Endodermal cell (in vitro differentiated cells): Measurements from ENCODE around the gene MYD88. TPM values are rescaled to one million over a fixed set of nuclear protein-coding genes. Genes with fewer than 3 reads are reported as not detected.
"Not testable (repeated sequence)": the region's sequence is repeated elsewhere in the genome, so short reads cannot be mapped to it uniquely, and the experiment has no call there.

Experiments used
- DNase-seq: peaks from one replicate; pipeline ENCODE4 v3.0.0-alpha.2; 2017
- H3K27ac ChIP-seq: 2 replicates; pipeline ENCODE4 v1.5.1; 2013; ENCODE audit warnings: mild to moderate bottlenecking, low read depth, low read length, moderate library complexity
- H3K27me3 ChIP-seq: 2 replicates; pipeline ENCODE4 v1.6.1; 2013; ENCODE audit warnings: mild to moderate bottlenecking, low read length, moderate library complexity; ENCODE audit not compliant: insufficient read depth, control insufficient read depth, poor library complexity, severe bottlenecking
- H3K36me3 ChIP-seq: 2 replicates; pipeline ENCODE4 v1.7.0; 2013; ENCODE audit warnings: mild to moderate bottlenecking, low read length, moderate library complexity; ENCODE audit not compliant: control insufficient read depth, insufficient read depth
- H3K4me1 ChIP-seq: one replicate; pipeline ENCODE4 v1.7.0; 2013; ENCODE audit warnings: low read length; ENCODE audit not compliant: control insufficient read depth, insufficient read depth
- H3K4me3 ChIP-seq: 2 replicates; pipeline ENCODE4 v1.5.1; 2013; ENCODE audit warnings: mild to moderate bottlenecking, low read length, moderate library complexity
- H3K9ac ChIP-seq: 2 replicates; pipeline ENCODE4 v1.6.1; 2013; ENCODE audit warnings: mild to moderate bottlenecking, low read length, moderate library complexity; ENCODE audit not compliant: poor library complexity, severe bottlenecking; ENCODE audit errors: extremely low read depth
- H3K9me3 ChIP-seq: 2 replicates; pipeline ENCODE4 v1.6.1; 2013; ENCODE audit warnings: mild to moderate bottlenecking, low read length, moderate library complexity; ENCODE audit not compliant: control insufficient read depth
- H3K27ac Mint-ChIP-seq: 2 replicates; pipeline ENCODE4 v1.8.0; 2020; ENCODE audit warnings: mixed read lengths
- H3K27me3 Mint-ChIP-seq: 2 replicates; pipeline ENCODE4 v1.8.0; 2021; ENCODE audit warnings: mild to moderate bottlenecking, mixed read lengths; ENCODE audit not compliant: insufficient read depth
- H3K36me3 Mint-ChIP-seq: 2 replicates; pipeline ENCODE4 v1.8.0; 2020; ENCODE audit warnings: low read depth, mixed read lengths
- H3K4me1 Mint-ChIP-seq: 2 replicates; pipeline ENCODE4 v1.8.0; 2020; ENCODE audit warnings: mixed read lengths
- H3K4me3 Mint-ChIP-seq: 2 replicates; pipeline ENCODE4 v1.8.0; 2020; ENCODE audit warnings: mild to moderate bottlenecking, moderate library complexity, mixed read lengths
- H3K9me3 Mint-ChIP-seq: 2 replicates; pipeline ENCODE4 v1.8.0; 2020; ENCODE audit warnings: mild to moderate bottlenecking, mixed read lengths
- WGBS, 2 experiments: methylation state at CpG; one replicate each; pipeline versions ENCODE4 v1.1.5 to v1.1.7; 2013; ENCODE audit warnings: missing lambda C conversion rate in 2 of 2, mixed read lengths in 1 of 2; ENCODE audit not compliant: insufficient coverage in 1 of 2, insufficient read length in 1 of 2; 5-methylcytosine and 5-hydroxymethylcytosine counted together
- total RNA-seq, 2 donors: library from RNA; stranded (reverse); fragmentation: NEBNext Ultra II Directional in 1 of 2; extraction: Animal tissue kit (Norgen Biotek cat#: 25700) in 1 of 2; gene quantifications; 2 replicates in 1 of 2; 3 replicates in 1 of 2; pipeline ENCODE4 v1.2.1, GENCODE V29; 2021
- TF ChIP-seq, protein P1 (sequence below): fragments of 200-600 bp; sonication (generic); conservative IDR thresholded peaks from 2 replicates; pipeline ENCODE4 v1.5.0; 2021; ENCODE audit warnings: antibody characterized with exemption, mild to moderate bottlenecking

MYD88 gene
- total RNA-seq, 2 donors from 2014 or later = 16.2 to 18.8 TPM

DNA sequence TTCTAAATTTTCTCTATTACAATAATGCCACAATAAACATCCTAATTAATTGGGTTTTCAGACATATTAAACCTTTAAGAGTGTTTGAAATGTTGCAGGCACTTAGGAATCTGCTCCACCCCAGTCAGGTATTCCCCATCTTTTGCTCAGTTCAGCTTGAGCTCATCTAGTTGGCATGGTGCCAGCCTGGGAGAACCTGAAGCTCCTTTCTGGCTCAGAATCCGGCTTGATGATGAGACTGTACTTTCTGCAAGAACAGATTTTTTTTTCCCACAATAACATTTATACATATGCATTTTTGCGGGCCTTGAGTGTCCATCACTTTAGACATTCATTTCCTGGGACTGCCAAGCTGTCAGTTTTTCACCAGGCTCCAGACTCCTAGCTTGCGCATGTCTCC is 19.1 kb downstream of the MYD88 start:
- Mint-ChIP-seq H3K27me3 (no peaks in the 10 kb centered on the region), H3K9me3 (no peaks in the 10 kb centered on the region), H3K36me3 (no peaks in the 10 kb centered on the region), H3K4me3 (no peak overlapping the region), H3K4me1 (no peaks in the 10 kb centered on the region), H3K27ac (no peak overlapping the region)
- H3K36me3 ChIP-seq = no peaks in the 10 kb centered on the region
- no peaks in the 10 kb centered on the region for H3K27me3 ChIP-seq
- H3K27ac ChIP-seq = no peak overlapping the region
- no peak overlapping the region for H3K4me3 ChIP-seq
- no peak overlapping the region for H3K9ac ChIP-seq
- DNase-seq = no peak
- no peaks in the 10 kb centered on the region for H3K9me3 ChIP-seq
- 92 to 100% methylated on average over 2 to 3 of the region's 3 CpGs for WGBS, 2 experiments
- no peaks in the 10 kb centered on the region for H3K4me1 ChIP-seq
- TF ChIP-seq, protein P1, sequence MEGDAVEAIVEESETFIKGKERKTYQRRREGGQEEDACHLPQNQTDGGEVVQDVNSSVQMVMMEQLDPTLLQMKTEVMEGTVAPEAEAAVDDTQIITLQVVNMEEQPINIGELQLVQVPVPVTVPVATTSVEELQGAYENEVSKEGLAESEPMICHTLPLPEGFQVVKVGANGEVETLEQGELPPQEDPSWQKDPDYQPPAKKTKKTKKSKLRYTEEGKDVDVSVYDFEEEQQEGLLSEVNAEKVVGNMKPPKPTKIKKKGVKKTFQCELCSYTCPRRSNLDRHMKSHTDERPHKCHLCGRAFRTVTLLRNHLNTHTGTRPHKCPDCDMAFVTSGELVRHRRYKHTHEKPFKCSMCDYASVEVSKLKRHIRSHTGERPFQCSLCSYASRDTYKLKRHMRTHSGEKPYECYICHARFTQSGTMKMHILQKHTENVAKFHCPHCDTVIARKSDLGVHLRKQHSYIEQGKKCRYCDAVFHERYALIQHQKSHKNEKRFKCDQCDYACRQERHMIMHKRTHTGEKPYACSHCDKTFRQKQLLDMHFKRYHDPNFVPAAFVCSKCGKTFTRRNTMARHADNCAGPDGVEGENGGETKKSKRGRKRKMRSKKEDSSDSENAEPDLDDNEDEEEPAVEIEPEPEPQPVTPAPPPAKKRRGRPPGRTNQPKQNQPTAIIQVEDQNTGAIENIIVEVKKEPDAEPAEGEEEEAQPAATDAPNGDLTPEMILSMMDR = no peak

DNA sequence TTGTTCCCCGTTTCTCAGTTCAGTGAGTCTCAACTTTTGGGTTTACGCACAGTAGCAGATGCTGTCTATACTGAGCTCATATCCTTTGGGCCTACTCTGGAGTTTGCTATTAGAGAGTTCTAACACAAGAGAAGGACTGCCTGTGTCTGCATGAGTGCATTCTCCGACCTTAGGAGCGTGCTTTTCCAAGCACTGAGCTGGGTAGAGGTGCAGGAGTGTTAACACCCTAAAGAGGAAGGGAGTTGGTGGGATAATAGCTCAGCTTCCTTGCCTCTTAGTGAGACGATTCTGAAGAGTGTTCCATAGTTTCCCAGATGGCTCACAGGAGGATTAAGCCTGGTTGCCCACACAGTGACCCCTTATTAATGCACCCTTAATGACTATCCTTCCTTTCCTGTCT is 20.0 kb downstream of the MYD88 start:
- Histone ChIP-seq H3K27me3 (no peaks in the 10 kb centered on the region), H3K9me3 (no peaks in the 10 kb centered on the region), H3K27ac (no peak overlapping the region), H3K4me3 (no peak overlapping the region), H3K4me1 (no peaks in the 10 kb centered on the region), H3K36me3 (no peaks in the 10 kb centered on the region), H3K9ac (no peak overlapping the region)
- TF ChIP-seq, protein P1 = no peak
- no peak overlapping the region for H3K27ac Mint-ChIP-seq
- no peaks in the 10 kb centered on the region for H3K27me3 Mint-ChIP-seq
- H3K36me3 Mint-ChIP-seq = no peaks in the 10 kb centered on the region
- no peak for DNase-seq
- no peak overlapping the region for H3K4me3 Mint-ChIP-seq
- 88 to 96% methylated on average over 3 to 5 of the region's 5 CpGs for WGBS, 2 experiments
- no peaks in the 10 kb centered on the region for H3K9me3 Mint-ChIP-seq
- no peaks in the 10 kb centered on the region for H3K4me1 Mint-ChIP-seq

DNA sequence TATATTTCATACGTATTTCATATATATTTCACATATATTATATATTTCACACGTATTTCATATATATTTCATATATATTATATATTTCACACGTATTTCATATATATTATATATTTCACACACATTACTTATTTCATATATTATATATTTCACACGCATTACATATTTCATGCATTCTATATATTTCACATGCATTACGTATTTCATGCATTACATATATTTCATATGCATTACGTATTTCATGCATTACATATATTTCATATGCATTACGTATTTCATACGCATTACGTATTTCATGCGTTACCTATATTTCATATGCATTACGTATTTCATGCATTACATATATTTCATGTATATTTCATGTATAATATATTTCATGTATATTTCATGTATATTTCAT is 22.2 kb downstream of the MYD88 start:
- H3K36me3 Mint-ChIP-seq, H3K4me3 ChIP-seq, H3K4me1 Mint-ChIP-seq, H3K27ac Mint-ChIP-seq, H3K36me3 ChIP-seq, H3K9me3 Mint-ChIP-seq, H3K27ac ChIP-seq, H3K27me3 Mint-ChIP-seq, H3K9ac ChIP-seq, H3K9me3 ChIP-seq, H3K4me1 ChIP-seq, H3K27me3 ChIP-seq, H3K4me3 Mint-ChIP-seq, DNase-seq: not testable (repeated sequence)
- 97% methylated on average over 5 to 7 of the region's 11 CpGs for WGBS, 2 experiments

DNA sequence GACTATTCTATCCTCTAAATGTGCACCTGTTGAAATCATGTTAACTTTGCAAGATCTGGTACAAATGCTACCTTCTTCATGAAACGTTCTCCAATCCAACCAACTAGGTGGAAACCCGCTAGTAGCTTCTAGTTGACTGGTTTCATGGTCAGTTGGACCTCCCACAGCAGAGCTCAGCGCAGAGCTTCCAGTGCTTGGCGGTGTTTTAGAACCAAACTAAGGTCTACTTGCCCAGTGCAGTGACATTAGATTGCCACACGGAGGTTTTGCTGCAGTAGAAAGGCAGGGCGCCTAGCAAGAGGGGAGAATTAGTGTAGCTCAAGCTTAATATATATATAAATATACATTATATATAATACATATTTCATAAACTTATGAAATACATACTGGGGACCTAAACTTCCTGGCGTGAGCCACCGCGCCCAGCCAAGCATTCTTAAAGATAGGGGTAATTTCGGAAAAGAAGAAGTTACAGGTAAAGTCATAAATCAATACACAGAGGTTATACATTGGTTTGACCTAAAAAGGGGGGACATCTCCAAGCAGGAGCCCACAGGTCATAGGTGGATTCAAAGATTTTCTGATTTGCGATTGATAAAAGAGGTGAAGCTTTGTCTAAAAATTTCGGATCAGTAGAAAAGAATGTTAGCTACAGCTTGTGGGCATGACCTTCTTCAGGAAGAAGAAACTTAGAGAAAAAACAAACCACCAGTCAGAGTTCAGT is 24.8 kb downstream of the MYD88 start:
- Histone ChIP-seq H3K36me3 (no peaks in the 10 kb centered on the region), H3K9ac (no peak overlapping the region), H3K4me1 (no peaks in the 10 kb centered on the region), H3K9me3 (no peaks in the 10 kb centered on the region), H3K27ac (no peak overlapping the region), H3K4me3 (no peak overlapping the region), H3K27me3 (no peaks in the 10 kb centered on the region)
- H3K27me3 Mint-ChIP-seq = no peaks in the 10 kb centered on the region
- peaks cover 9% of the 10 kb centered on the region for H3K4me1 Mint-ChIP-seq
- WGBS, 2 experiments = 85 to 88% methylated on average over 9 to 11 of the region's 12 CpGs
- no peaks in the 10 kb centered on the region for H3K36me3 Mint-ChIP-seq
- H3K9me3 Mint-ChIP-seq = no peaks in the 10 kb centered on the region
- H3K27ac Mint-ChIP-seq = no peak overlapping the region
- TF ChIP-seq, protein P1 = peak; percentile 56
- no peak overlapping the region for H3K4me3 Mint-ChIP-seq
- peak; percentile 54 for DNase-seq
